ENCODE measurements around the gene CLCNKA. TPM values are rescaled to one million over a fixed set of nuclear protein-coding genes. Genes with fewer than 3 reads are reported as not detected.
A peak's percentile ranks its signal among the peaks of the same experiment; 100 is the strongest.

CLCNKA gene
- total RNA-seq, 1 experiment from 2014 or later: 1.5 TPM

GRCh38 chr1:16070640-16071355 lies 49.0 kb downstream of the CLCNKA start:
- no peak overlapping the region for H3K4me3 Mint-ChIP-seq
- peaks cover 42% of the 10 kb centered on the region for H3K27me3 Mint-ChIP-seq (ENCODE audit: low read depth)
- DNase-seq (ENCODE audit: low spot score): no peak
- peaks cover 15% of the 10 kb centered on the region for H3K4me1 Mint-ChIP-seq
- no peaks in the 10 kb centered on the region for H3K9me3 Mint-ChIP-seq
- TF ChIP-seq MXD4 (CRISPR knock-in tag; IDR thresholded peaks at IDR 0.05; ENCODE audit: borderline replicate concordance) (no peak), ZNF512 (CRISPR knock-in tag; IDR thresholded peaks at IDR 0.05; ENCODE audit: borderline replicate concordance) (no peak), ZNF396 (CRISPR knock-in tag; IDR thresholded peaks at IDR 0.05; ENCODE audit: borderline replicate concordance) (no peak), ZNF425 (CRISPR knock-in tag; conservative IDR thresholded peaks at IDR 0.05) (no peak), PREB (CRISPR knock-in tag; IDR thresholded peaks at IDR 0.05; ENCODE audit: borderline replicate concordance) (no peak), SMAD4 (CRISPR knock-in tag; IDR thresholded peaks at IDR 0.05) (no peak), ZNF281 (CRISPR knock-in tag; IDR thresholded peaks at IDR 0.05) (no peak), TP53 (CRISPR knock-in tag; IDR thresholded peaks at IDR 0.05) (no peak)
- H3K27ac Mint-ChIP-seq: no peak overlapping the region
- H3K36me3 Mint-ChIP-seq: no peaks in the 10 kb centered on the region
- POLR2A ChIA-PET: no interaction called here
- CTCF ChIA-PET: interaction anchor here (1.0 to 3.4 kb wide), 5 partner anchors 8 to 157 kb away, joined by 3 to 43 read pairs (median 5); no protein-coding TSS in a partner anchor
- ATAC-seq: no peak

GRCh38 chr1:16071614-16072013 lies 49.8 kb downstream of the CLCNKA start:
- Mint-ChIP-seq H3K4me3 (0 out of 2 replicates have a peak overlapping the region, but pooled peaks have one; percentile 48), H3K27ac (no peak overlapping the region), H3K4me1 (peaks cover 15% of the 10 kb centered on the region), H3K36me3 (no peaks in the 10 kb centered on the region), H3K9me3 (no peaks in the 10 kb centered on the region), H3K27me3 (ENCODE audit: low read depth) (peaks cover 45% of the 10 kb centered on the region)
- ChIA-PET POLR2A (no interaction called here), CTCF (interaction anchor here (0.9 to 3.4 kb wide), 5 partner anchors 11 to 280 kb away, joined by 3 to 43 read pairs (median 7); no protein-coding TSS in a partner anchor)
- TF ChIP-seq ZNF281 (CRISPR knock-in tag; IDR thresholded peaks at IDR 0.05) (no peak), TEAD1 (CRISPR knock-in tag; IDR thresholded peaks at IDR 0.05) (no peak)
- DNase-seq (ENCODE audit: low spot score) (no peak), ATAC-seq (no peak)
